Lower leg skin (tissue), 3 donors: ENCODE data around the gene HDLBP.

ENCODE experiments used
- POLR2A ChIP-seq, 2 donors: fragments of 450-650 bp; IDR thresholded peaks; one replicate each; pipeline ENCODE4 v1.6.1; 2016 to 2017; ENCODE audit warnings: antibody characterized with exemption in 2 of 2, mild to moderate bottlenecking in 1 of 2, moderate library complexity in 1 of 2
- TF ChIP-seq, protein P1 (sequence below), 3 donors: fragments of 450-650 bp; IDR thresholded peaks; one replicate each; pipeline ENCODE4 v1.5.1; 2016; ENCODE audit warnings: antibody characterized with exemption in 3 of 3, mild to moderate bottlenecking in 3 of 3, moderate library complexity in 2 of 3

GRCh38 chr2:241350878-241351639 lies 35.6 kb upstream of the HDLBP start:
- TF ChIP-seq, protein P1, sequence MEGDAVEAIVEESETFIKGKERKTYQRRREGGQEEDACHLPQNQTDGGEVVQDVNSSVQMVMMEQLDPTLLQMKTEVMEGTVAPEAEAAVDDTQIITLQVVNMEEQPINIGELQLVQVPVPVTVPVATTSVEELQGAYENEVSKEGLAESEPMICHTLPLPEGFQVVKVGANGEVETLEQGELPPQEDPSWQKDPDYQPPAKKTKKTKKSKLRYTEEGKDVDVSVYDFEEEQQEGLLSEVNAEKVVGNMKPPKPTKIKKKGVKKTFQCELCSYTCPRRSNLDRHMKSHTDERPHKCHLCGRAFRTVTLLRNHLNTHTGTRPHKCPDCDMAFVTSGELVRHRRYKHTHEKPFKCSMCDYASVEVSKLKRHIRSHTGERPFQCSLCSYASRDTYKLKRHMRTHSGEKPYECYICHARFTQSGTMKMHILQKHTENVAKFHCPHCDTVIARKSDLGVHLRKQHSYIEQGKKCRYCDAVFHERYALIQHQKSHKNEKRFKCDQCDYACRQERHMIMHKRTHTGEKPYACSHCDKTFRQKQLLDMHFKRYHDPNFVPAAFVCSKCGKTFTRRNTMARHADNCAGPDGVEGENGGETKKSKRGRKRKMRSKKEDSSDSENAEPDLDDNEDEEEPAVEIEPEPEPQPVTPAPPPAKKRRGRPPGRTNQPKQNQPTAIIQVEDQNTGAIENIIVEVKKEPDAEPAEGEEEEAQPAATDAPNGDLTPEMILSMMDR (IDR thresholded peaks at IDR 0.05), result no peak
- TF ChIP-seq POLR2A (IDR thresholded peaks at IDR 0.05), result no peak
